ENCODE measurements around the gene GSG1.
A peak's percentile ranks its signal among the peaks of the same experiment; 100 is the strongest.

GSG1 gene

GRCh38 chr12:13103391-13104033 lies at the start of gene GSG1:
GSG1 (minus strand) TSS chr12:13103667; CDS start chr12:13103512, 155 bp downstream.
- DNase-seq (no peak), ATAC-seq (ENCODE audit: insufficient read depth, low read depth) (no peak)
- no peak within 1 kb of the TSS for H3K27ac ChIP-seq (ENCODE audit: low read length)
- TF ChIP-seq CTCF (IDR thresholded peaks at IDR 0.05; ENCODE audit: borderline replicate concordance, extremely low read depth, low read length, poor library complexity, severe bottlenecking) (no peak), EZH2 (IDR thresholded peaks at IDR 0.05; ENCODE audit: borderline replicate concordance, low read depth, low read length, severe bottlenecking) (no peak)
- no peaks in the 10 kb centered on the region for H3K9me3 ChIP-seq (ENCODE audit: insufficient read depth, low read length, severe bottlenecking)
- no peaks in the 10 kb centered on the region for H4K20me1 ChIP-seq (ENCODE audit: insufficient read depth, low read length)
- no peaks in the 10 kb centered on the region for H3K27me3 ChIP-seq (ENCODE audit: insufficient read depth, low read length, poor library complexity)
- H3K4me3 ChIP-seq (ENCODE audit: low read depth in 1 of 2, low read length in 2 of 2), result no peak within 1 kb of the TSS
- H3K4me2 ChIP-seq (ENCODE audit: insufficient read depth, low read length), result no peak within 1 kb of the TSS
- H3K79me2 ChIP-seq (ENCODE audit: insufficient read depth, low read length), result no peaks in the 10 kb centered on the region
- H3K9ac ChIP-seq (ENCODE audit: low read depth, low read length), result no peak within 1 kb of the TSS
- 0 out of 2 replicates have a peak within 1 kb of the TSS, but pooled peaks have one; percentile 14 for H2AFZ ChIP-seq (ENCODE audit: low read depth, low read length)
- no peaks in the 10 kb centered on the region for H3K36me3 ChIP-seq (ENCODE audit: insufficient read depth, low read length)
- peaks cover 15% of the 10 kb centered on the region for H3K4me1 ChIP-seq (ENCODE audit: insufficient read depth, low read length)

GRCh38 chr12:13153180-13153579 lies 49.7 kb upstream of the GSG1 start:
- Histone ChIP-seq H3K4me3 (ENCODE audit: low read depth in 1 of 2, low read length in 2 of 2) (no peak overlapping the region), H3K9ac (ENCODE audit: low read depth, low read length) (no peak overlapping the region), H3K27ac (ENCODE audit: low read length) (no peak overlapping the region), H3K4me2 (ENCODE audit: insufficient read depth, low read length) (no peak overlapping the region), H3K79me2 (ENCODE audit: insufficient read depth, low read length) (no peaks in the 10 kb centered on the region), H3K27me3 (ENCODE audit: insufficient read depth, low read length, poor library complexity) (peaks cover 4% of the 10 kb centered on the region), H3K4me1 (ENCODE audit: insufficient read depth, low read length) (no peaks in the 10 kb centered on the region), H4K20me1 (ENCODE audit: insufficient read depth, low read length) (no peaks in the 10 kb centered on the region), H2AFZ (ENCODE audit: low read depth, low read length) (no peak overlapping the region), H3K9me3 (ENCODE audit: insufficient read depth, low read length, severe bottlenecking) (no peaks in the 10 kb centered on the region), H3K36me3 (ENCODE audit: insufficient read depth, low read length) (no peaks in the 10 kb centered on the region)
- DNase-seq (no peak), ATAC-seq (ENCODE audit: insufficient read depth, low read depth) (no peak)
- TF ChIP-seq EZH2 (IDR thresholded peaks at IDR 0.05; ENCODE audit: borderline replicate concordance, low read depth, low read length, severe bottlenecking) (no peak), CTCF (IDR thresholded peaks at IDR 0.05; ENCODE audit: borderline replicate concordance, extremely low read depth, low read length, poor library complexity, severe bottlenecking) (no peak)

- Histone ChIP-seq H3K27ac (ENCODE audit: low read length) (no peak overlapping the region), H4K20me1 (ENCODE audit: insufficient read depth, low read length) (no peaks in the 10 kb centered on the region), H3K27me3 (ENCODE audit: insufficient read depth, low read length, poor library complexity) (peaks cover under 1% of the 10 kb centered on the region), H3K36me3 (ENCODE audit: insufficient read depth, low read length) (no peaks in the 10 kb centered on the region), H3K4me3 (ENCODE audit: low read depth in 1 of 2, low read length in 2 of 2) (no peak overlapping the region), H3K4me2 (ENCODE audit: insufficient read depth, low read length) (no peak overlapping the region), H3K4me1 (ENCODE audit: insufficient read depth, low read length) (no peaks in the 10 kb centered on the region), H3K9me3 (ENCODE audit: insufficient read depth, low read length, severe bottlenecking) (no peaks in the 10 kb centered on the region), H3K9ac (ENCODE audit: low read depth, low read length) (no peak overlapping the region), H3K79me2 (ENCODE audit: insufficient read depth, low read length) (no peaks in the 10 kb centered on the region), H2AFZ (ENCODE audit: low read depth, low read length) (no peak overlapping the region)
- TF ChIP-seq CTCF (IDR thresholded peaks at IDR 0.05; ENCODE audit: borderline replicate concordance, extremely low read depth, low read length, poor library complexity, severe bottlenecking) (no peak), EZH2 (IDR thresholded peaks at IDR 0.05; ENCODE audit: borderline replicate concordance, low read depth, low read length, severe bottlenecking) (no peak)
- ATAC-seq (ENCODE audit: insufficient read depth, low read depth) (no peak), DNase-seq (no peak)
Measured at GRCh38 chr12:13152756-13153155, 49.3 kb upstream of the GSG1 start.
